ENCODE measurements around the gene ZSCAN21. TPM values are rescaled to one million over a fixed set of nuclear protein-coding genes. Genes with fewer than 3 reads are reported as not detected.
A peak's percentile ranks its signal among the peaks of the same experiment; 100 is the strongest.

Gene ZSCAN21
- polyA plus RNA-seq, 1 donor: 12.4 TPM

DNA sequence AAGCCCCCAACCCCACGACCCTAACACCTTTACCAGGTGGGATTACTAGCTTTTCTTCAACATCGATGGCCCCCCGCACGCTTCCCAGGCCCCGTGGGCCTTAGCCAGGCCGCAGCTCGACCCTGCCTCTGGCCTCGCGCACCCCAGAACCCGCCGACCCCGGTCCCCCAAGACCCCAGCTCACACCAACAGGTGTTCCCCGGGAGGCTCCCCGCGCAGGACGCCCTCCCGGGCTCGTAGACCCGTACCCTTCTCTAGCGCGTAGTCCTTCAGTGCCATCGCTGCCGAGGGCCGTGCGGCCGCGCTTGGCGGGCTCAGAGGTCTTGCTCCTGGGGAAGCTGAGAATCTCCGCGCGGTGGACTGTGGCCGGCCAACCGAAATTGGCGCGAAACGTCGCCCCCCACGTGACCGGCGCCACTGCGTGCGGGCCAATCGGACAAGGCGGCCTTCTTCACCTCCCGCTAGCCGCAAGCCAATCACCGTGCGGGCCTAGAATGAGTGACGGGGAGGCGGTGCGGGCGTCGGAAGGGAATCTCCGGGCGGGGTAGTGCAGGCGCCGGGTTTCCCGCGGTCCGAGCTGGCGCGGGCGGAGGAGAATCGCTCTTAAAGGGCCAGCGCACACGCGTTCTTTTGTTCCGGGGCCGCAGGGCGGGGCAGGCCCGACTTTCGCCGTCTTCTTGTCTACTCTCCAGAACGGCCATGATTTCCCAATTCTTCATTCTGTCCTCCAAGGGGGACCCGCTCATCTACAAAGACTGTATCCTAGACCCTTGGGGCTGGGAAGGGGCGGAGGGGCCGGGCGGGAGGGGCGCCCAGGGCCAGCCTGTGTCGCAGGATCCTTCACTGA lies 51.7 kb downstream of the ZSCAN21 start, which contains the start of the genes AP4M1 and MCM7:
Gene AP4M1 (plus strand): TSS at position 628 of the 847 bp plus-strand sequence. CDS start 72 bp downstream, at position 700.
Gene MCM7 (minus strand): TSS at position 382 of the 847 bp plus-strand sequence. CDS start 103 bp downstream, at position 279.
- DNase-seq: peak; percentile 98

DNA sequence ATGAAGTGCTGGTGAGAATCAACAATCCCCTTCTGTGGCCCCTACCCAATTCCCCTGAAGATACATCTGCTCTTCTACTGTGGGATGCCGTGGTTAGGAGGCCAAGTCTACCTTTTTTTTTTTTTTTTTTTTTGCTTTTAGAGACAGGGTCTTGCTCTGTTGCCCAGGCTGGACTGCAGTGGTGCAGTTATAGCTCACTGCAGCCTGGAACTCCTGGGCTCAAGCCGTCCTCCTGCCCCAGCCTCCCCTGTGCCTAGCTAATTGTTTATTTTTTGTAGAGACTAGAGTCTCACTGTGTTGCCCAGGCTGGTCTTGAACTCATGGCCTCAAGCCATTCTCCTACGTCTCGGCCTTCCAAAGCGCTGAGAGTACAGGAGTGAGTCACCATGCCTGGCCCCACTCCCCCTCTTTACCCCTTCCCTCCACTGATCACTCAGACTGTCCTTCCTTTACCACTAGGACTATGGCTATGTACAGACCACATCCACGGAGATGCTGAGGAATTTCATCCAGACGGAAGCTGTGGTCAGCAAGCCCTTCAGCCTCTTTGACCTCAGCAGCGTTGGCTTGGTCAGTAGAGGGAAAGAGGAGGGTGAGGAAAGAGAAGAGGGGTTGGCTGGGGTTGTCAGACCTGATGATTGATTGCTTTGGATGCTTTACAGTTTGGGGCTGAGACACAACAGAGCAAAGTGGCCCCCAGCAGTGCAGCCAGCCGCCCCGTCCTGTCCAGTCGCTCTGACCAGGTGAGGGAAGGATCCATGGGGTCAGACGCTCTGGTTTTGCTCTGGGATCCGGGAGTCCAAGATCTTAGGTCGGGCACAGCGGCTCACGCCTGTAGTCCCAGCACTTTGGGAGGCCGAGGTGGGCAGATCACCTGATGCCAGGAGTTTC lies 53.6 kb downstream of the ZSCAN21 start:
- no peak for DNase-seq

DNA sequence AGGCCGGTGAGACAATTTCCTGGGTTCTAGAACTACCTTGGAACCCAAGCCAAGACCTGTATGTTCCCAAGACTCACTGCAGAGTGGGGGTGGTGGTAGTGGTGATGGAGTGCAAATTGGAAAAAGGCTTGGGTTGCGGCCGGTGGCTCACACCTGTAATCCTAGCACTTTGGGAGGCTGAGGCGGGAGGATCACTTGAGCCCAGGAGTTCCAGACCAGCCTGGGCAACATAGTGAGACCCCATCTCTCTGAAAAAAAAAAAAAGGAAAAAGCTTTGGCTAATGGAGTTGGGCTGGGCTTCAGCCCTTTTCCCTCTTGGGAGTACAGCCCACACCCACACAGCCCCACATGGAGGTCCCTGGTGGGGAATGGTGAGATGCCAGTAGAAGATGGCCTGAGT lies 56.0 kb downstream of the ZSCAN21 start:
- DNase-seq: no peak

DNA sequence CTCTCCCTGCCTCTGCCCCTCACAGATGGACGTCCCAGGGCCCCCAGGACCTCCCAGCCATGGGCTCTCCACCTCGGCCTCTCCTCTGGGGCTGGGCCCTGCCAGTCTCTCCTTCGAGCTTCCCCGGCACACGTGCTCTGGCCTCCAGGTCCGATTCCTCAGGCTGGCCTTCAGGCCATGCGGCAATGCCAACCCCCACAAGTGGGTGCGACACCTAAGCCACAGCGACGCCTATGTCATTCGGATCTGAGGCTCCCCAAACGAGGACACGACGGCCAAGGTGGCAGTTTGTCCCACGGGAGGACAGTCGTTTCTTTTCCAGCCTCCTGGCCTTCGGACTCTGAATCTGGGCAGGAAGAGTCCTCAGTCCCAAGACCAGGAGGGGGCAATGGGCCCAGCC lies 57.1 kb downstream of the ZSCAN21 start:
- DNase-seq: no peak

DNA sequence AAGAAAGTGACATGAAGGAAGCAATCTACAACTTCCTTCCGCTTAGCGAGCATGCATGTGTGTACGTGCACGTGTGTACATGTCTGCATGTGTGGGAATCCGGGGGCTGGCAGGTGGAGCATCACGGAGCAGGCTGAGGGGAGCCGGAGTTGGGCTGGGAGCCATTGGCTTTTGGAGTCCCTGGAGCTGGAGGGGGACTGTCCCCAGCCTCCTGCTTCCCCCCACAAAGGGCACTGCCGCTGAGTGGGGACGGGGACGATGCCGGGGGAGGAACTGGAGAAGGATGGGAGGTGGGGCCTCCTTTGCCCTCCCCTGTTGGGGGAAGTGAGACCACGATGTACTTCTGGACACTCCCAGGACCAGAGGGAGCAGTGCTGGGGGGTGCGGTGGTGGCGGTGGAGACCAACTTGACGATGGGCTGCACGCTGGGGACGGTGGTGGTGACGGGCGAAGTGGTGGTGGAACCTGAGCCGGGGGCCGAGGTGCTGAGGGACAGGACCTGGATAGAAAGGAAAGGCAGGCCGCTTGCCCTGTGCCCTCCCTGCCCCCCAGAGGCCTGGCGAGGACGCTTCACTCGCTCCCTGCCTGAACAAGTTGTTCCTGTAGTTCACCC lies 57.7 kb downstream of the ZSCAN21 start:
- DNase-seq: no peak

DNA sequence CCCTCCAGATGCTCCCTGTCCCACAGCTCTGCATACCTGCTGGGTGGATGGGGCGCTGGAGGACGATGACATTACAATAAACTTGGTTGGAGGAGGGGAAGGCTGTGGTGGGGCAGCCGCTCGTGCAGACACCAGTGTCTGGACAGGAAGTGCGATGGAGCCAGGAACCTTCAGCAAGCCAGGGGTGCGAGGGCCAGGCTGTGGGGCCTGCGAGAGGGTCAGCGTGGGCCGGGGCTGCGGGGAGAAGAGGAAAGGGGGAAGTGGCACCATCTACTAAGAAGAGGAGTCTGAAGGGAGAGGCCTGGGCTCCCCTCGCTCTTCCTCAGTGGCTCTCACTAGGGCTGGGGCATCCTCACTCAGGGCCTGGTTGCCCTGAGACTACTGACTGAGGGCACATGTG lies 58.3 kb downstream of the ZSCAN21 start:
- DNase-seq: no peak

DNA sequence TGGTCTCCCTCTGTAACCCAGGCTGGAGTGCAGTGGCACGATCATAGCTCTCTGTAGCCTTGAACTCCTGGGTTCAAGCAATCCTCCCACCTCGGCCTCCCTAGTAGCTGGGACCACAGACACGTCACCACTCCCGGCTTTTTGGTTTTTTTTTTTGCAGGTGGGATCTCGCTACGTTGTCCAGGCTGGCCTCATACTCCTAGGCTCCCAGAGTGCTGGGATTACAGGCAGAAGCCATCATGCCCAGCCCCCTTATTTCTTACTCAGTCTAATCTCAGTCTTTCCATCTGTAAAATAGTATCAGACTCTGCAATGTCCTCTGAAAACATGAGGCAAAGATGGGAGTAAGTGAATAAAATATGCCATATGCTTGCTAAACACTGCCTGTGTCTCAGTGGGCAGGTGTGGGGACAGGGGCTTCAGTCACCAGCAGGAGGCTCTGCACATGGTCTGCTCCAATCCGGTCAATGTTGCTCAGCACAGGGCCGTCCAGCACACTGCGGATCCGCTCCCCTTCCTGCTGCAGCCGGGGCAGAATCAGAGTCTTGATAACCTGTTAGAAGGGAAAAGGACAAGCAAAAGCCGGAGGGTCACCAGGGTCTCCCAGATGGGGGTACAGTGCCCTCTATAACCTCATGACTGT lies 60.1 kb downstream of the ZSCAN21 start:
- no peak for DNase-seq

DNA sequence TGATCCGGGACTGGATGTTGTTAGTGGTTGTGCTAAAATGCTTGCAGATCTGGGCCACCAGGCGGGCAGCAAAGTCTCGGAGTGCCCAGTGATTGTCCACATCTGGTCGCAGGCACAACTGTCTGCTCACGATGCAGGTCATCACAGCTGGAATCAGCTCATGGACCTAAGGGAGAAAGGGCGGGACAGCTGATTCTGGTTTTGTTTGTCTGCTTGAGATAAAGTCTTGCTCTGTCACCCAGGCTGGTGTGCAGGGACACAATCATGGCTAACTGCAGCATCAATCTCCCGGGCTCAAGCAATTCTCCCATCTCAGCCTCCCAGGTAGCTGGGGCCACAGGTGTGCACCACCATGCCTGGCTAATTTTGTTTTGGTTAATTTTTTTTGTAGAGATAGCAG lies 61.6 kb downstream of the ZSCAN21 start:
- no peak for DNase-seq

DNA sequence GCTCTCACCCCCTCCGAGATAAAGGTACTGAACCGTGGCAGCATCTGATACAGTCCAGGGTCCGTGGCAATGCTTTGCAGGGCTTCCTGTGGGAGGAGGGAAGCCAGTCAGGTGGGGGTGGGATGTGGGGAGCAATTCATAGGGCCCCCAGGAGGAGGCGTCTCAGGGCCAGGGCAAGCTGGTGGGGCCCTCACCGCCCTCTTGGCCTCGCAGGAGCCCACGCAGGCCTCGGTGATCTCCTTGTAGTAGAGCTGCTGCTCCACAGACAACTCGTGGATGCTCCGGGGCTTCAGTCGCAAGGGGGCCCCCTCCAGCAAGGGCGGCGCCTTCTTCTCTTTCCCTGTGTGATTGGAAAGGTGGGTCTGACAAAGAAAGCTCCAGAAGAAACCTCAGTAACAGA lies 62.3 kb downstream of the ZSCAN21 start:
- no peak for DNase-seq

Other genes with a start within 250 kb of the ZSCAN21 start
- not detected for gene CYP3A43, start 221.8 kb upstream of the ZSCAN21 start, polyA plus RNA-seq (ENCODE audit: insufficient read length)
- gene OR2AE1, start 172.7 kb upstream of the ZSCAN21 start, polyA plus RNA-seq (ENCODE audit: insufficient read length): not detected
- 17.5 TPM for gene TRIM4, start 130.2 kb upstream of the ZSCAN21 start, polyA plus RNA-seq (ENCODE audit: insufficient read length)
- gene GJC3, start 120.2 kb upstream of the ZSCAN21 start, polyA plus RNA-seq (ENCODE audit: insufficient read length): 0.70 TPM
- 1.2 TPM for gene AZGP1, start 73.7 kb upstream of the ZSCAN21 start, polyA plus RNA-seq (ENCODE audit: insufficient read length)
- gene ZKSCAN1, start 34.2 kb upstream of the ZSCAN21 start, polyA plus RNA-seq (ENCODE audit: insufficient read length): 28.9 TPM
- gene ZNF3, start 31.9 kb downstream of the ZSCAN21 start, polyA plus RNA-seq (ENCODE audit: insufficient read length): 29.8 TPM
- 92.1 TPM for gene COPS6, start 39.2 kb downstream of the ZSCAN21 start, polyA plus RNA-seq (ENCODE audit: insufficient read length)
- 76.6 TPM for gene MCM7, start 51.6 kb downstream of the ZSCAN21 start, polyA plus RNA-seq (ENCODE audit: insufficient read length)
- 23.9 TPM for gene AP4M1, start 51.9 kb downstream of the ZSCAN21 start, polyA plus RNA-seq (ENCODE audit: insufficient read length)
- gene TAF6, start 69.6 kb downstream of the ZSCAN21 start, polyA plus RNA-seq (ENCODE audit: insufficient read length): 39.0 TPM
- gene CNPY4, start 69.9 kb downstream of the ZSCAN21 start, polyA plus RNA-seq (ENCODE audit: insufficient read length): 29.7 TPM
- gene MBLAC1, start 77.2 kb downstream of the ZSCAN21 start, polyA plus RNA-seq (ENCODE audit: insufficient read length): 1.5 TPM
- 59.5 TPM for gene LAMTOR4, start 99.1 kb downstream of the ZSCAN21 start, polyA plus RNA-seq (ENCODE audit: insufficient read length)
- gene TRAPPC14, start 108.9 kb downstream of the ZSCAN21 start, polyA plus RNA-seq (ENCODE audit: insufficient read length): 12.1 TPM
- 12.8 TPM for gene GAL3ST4, start 118.8 kb downstream of the ZSCAN21 start, polyA plus RNA-seq (ENCODE audit: insufficient read length)
- 10.1 TPM for gene GPC2, start 127.6 kb downstream of the ZSCAN21 start, polyA plus RNA-seq (ENCODE audit: insufficient read length)
- 25.7 TPM for gene STAG3, start 128.1 kb downstream of the ZSCAN21 start, polyA plus RNA-seq (ENCODE audit: insufficient read length)
- gene PVRIG, start 170.2 kb downstream of the ZSCAN21 start, polyA plus RNA-seq (ENCODE audit: insufficient read length): 10.1 TPM